ENCODE results near the gene SLC4A3. TPM values are rescaled to one million over a fixed set of nuclear protein-coding genes. Genes with fewer than 3 reads are reported as not detected.

SLC4A3 gene, protein sequence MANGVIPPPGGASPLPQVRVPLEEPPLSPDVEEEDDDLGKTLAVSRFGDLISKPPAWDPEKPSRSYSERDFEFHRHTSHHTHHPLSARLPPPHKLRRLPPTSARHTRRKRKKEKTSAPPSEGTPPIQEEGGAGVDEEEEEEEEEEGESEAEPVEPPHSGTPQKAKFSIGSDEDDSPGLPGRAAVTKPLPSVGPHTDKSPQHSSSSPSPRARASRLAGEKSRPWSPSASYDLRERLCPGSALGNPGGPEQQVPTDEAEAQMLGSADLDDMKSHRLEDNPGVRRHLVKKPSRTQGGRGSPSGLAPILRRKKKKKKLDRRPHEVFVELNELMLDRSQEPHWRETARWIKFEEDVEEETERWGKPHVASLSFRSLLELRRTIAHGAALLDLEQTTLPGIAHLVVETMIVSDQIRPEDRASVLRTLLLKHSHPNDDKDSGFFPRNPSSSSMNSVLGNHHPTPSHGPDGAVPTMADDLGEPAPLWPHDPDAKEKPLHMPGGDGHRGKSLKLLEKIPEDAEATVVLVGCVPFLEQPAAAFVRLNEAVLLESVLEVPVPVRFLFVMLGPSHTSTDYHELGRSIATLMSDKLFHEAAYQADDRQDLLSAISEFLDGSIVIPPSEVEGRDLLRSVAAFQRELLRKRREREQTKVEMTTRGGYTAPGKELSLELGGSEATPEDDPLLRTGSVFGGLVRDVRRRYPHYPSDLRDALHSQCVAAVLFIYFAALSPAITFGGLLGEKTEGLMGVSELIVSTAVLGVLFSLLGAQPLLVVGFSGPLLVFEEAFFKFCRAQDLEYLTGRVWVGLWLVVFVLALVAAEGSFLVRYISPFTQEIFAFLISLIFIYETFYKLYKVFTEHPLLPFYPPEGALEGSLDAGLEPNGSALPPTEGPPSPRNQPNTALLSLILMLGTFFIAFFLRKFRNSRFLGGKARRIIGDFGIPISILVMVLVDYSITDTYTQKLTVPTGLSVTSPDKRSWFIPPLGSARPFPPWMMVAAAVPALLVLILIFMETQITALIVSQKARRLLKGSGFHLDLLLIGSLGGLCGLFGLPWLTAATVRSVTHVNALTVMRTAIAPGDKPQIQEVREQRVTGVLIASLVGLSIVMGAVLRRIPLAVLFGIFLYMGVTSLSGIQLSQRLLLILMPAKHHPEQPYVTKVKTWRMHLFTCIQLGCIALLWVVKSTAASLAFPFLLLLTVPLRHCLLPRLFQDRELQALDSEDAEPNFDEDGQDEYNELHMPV
- polyA plus RNA-seq = 10 to 100 TPM in 1 of 3 donors, 1 to 10 TPM in 2; 2.7 to 10.7 (median 3.5) TPM

- 4 to 5% (median 5%) methylated on average over 15 to 89 of the region's 103 CpGs for whole genome bisulfite sequencing, 3 donors
- H3K27ac ChIP-seq (ENCODE audit: low read depth, low read length) = no peak within 1 kb of the TSS
Observed at GRCh38 chr2:219627103-219628100, at the start of gene SLC4A3. Gene SLC4A3 (plus strand): TSS chr2:219627630. CDS start chr2:219627993, 363 bp downstream.

- WGBS, 3 donors = 72 to 84% (median 72%) methylated on average over 8 of the region's 8 CpGs
- H3K27ac ChIP-seq (ENCODE audit: low read depth, low read length) = no peak overlapping the region
Observed at GRCh38 chr2:219578811-219579613, 48.4 kb upstream of the SLC4A3 start.

DNA sequence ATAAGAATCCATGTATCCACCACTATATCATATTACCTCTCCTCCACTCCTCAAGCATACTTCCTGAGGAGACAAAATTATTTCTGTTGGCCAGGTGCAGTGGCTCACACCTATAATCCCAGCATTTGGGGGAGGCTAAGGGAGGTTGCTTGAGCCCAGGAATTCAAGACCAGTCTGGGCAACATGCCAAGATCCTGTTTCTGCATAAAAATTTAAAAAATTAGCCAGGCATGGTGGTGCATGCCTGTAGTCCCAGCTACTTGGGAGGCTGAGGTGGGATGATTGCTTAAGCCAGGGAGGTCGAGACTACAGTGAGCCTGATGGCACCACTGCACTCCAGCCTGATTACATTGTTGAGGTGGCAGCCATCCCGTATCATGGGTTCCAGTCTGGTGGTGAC, 46.1 kb upstream of the SLC4A3 start:
- 70 to 86% (median 85%) methylated on average over 2 of the region's 2 CpGs for WGBS, 3 donors
- no peak overlapping the region for H3K27ac ChIP-seq (ENCODE audit: low read depth, low read length)

DNA sequence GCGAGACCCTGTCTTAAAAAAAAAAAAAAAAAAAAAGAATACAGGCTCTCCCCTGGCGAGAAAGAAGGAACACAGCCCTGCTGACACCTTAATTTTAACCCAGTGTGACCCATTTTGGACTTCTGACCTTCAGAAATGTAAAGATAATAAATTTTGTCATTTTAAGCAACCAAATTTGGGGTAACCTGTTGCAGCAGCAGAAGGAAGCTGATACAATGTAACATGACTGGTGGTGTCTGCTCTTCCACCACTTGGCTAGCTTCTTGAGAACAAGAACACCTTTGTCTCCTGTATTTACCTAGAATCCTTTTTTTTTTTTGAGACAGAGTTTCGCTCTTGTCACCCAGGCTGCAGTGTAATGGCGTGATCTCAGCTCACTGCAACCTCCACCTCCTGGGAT, 36.3 kb upstream of the SLC4A3 start:
- 68 to 92% (median 70%) methylated on average over 4 of the region's 4 CpGs for WGBS, 3 donors
- no peak overlapping the region for H3K27ac ChIP-seq (ENCODE audit: low read depth, low read length)

DNA sequence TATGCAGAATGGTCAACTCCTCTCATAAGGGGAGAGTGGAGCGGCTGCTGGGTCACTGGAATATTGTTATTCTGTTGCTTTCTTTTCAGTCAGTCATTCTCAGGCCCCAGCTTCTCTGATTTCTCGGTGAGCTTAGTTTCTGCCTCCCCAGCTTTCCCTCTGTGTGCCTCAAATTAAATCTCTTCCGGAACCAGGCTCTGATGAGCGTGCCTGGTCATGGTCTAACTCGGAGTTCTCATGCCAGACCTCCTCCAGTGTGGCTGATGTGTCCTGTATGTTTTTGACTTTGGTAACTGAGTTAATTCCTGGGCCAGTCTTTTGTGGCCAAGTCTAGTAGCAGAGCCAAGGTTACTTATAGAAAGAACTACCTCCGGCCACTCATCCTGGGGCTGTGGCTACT, 34.7 kb upstream of the SLC4A3 start:
- H3K27ac ChIP-seq (ENCODE audit: low read depth, low read length) = no peak overlapping the region

DNA sequence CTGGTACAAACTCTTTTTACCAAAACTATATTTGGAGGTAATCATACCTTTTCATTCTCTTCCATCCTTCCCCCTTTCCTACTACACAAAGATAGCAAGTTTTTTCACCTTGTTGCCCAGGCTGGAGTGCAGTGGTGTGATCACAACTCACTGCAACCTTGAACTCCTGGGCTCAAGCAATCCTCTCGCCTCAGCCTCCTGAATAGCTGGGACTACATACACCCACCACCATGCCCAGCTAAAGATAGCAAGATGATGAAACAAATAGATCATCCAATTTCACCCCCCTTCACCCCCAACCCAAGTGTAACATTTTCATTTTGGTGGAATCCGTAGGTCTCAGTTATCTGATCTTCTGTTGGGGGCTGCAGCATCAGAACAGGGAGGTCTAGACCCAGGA, 34.3 kb upstream of the SLC4A3 start:
- H3K27ac ChIP-seq (ENCODE audit: low read depth, low read length) = no peak overlapping the region
- 90 to 92% (median 90%) methylated on average over 2 of the region's 2 CpGs for WGBS, 3 donors

More for the DNA sequence above, 34.7 kb upstream of the SLC4A3 start:
- 79 to 86% (median 85%) methylated on average over 6 of the region's 6 CpGs for WGBS, 3 donors

DNA sequence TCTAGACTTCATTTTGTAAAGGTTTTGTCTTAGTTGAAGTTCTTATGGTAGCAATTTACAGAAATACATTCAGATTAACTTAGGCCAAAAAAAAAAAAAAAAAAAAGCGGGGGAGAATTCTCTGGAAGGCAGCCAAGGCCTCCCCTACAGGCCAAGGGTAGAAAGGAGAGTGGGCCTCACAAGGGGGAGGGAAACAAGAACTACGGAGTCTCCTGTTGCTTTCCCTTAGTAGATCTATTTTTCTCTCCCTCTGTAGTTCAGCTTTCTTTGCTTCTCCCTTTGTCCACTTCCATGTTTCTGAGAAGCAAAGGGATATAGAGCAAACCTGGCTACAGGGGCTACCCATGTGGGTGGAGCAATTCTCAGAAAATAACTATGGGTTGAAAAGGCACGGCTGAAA, 32.2 kb upstream of the SLC4A3 start:
- 15 to 56% (median 21%) methylated on average over 2 to 3 of the region's 3 CpGs for WGBS, 3 donors
- no peak overlapping the region for H3K27ac ChIP-seq (ENCODE audit: low read depth, low read length)

- WGBS, 3 donors = 5 to 14% (median 14%) methylated on average over 19 of the region's 19 CpGs
- H3K27ac ChIP-seq (ENCODE audit: low read depth, low read length) = no peak overlapping the region
Observed at GRCh38 chr2:219596954-219597551, 30.4 kb upstream of the SLC4A3 start.

DNA sequence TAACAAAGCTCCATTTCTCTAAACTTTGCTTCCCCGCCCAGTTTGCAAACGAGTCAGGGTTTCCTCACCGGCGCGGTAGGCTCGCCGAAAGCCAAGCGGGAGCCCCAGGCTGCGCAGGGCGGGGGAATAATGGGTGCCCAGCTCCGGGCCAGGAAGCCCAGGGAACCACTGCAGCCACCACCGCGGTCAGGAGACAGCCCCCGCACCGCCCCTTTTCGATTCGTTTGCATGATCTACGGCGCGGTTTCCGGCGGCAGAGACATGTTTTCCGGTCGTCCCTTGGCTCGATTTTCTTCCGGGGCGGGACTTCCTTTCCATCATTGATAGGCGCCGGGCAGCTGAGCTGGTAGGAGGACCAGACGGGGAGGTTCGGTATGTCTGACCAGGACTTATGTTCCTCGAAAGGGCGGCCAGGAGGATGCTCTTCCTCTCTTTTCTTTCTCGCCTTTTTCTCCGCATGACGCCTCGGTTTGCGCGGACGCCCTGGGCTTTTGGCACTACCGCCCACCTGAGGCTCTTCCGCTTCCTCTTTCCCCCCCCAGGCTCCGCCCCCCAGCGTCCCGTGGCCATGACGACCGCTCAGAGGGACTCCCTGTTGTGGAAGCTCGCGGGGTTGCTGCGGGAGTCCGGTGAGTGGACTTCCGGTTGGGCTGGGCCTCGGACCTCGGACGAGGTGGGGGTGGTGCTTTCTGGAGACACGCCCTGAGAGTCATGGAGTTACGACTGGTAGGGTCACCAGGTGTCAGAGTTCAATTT, 29.7 kb upstream of the SLC4A3 start, which contains the start of gene STK11IP:
Gene STK11IP (plus strand): TSS at position 306 of the 756 bp plus-strand sequence. CDS start 263 bp downstream, at position 569.
- H3K27ac ChIP-seq (ENCODE audit: low read depth, low read length) = no peak within 1 kb of the TSS

GRCh38 chr2:219598308-219599078, 28.9 kb upstream of the SLC4A3 start:
- 20 to 36% (median 30%) methylated on average over 9 of the region's 9 CpGs for WGBS, 3 donors

More for the DNA sequence above, 29.7 kb upstream of the SLC4A3 start, which contains the start of gene STK11IP:
- WGBS, 3 donors = 0% methylated on average over 56 to 57 of the region's 57 CpGs

DNA sequence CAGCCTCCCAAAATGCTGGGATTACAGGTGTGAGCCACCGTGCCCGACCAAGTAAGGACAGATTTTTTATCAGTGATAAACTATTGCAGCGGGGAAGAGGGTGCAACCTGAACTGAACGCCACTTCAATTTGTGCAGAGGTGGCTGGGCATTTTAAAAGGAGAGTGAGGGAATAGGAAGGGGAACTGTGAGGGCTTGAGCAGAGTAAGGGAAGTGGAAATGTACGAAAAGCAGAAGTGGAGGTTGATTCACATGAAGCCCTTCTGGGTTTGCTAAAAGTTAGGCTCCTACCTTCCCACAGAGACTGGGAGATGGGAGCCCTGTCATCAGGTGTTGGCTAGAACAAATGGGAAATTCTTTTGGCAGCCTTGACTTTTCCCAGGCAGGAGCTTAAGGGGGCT, 23.7 kb upstream of the SLC4A3 start:
- no peak overlapping the region for H3K27ac ChIP-seq (ENCODE audit: low read depth, low read length)
- 59 to 92% (median 69%) methylated on average over 5 of the region's 5 CpGs for WGBS, 3 donors

More at GRCh38 chr2:219598308-219599078, 28.9 kb upstream of the SLC4A3 start:
- H3K27ac ChIP-seq (ENCODE audit: low read depth, low read length) = no peak overlapping the region

DNA sequence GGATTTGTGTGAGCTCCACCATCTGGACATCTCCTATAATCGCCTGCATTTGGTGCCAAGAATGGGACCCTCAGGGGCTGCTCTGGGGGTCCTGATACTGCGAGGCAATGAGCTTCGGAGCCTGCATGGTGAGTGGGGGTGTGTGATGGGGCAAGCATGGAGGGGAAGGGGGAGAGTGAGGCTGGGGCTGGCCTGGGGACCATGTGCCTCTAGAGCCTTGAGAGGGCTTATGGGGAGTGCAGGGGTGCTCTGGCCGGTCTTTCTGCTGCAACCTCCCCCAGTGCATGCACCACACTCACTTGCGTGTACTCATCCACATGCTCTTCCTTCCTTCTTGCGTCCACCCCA, 21.8 kb upstream of the SLC4A3 start:
- H3K27ac ChIP-seq (ENCODE audit: low read depth, low read length) = no peak overlapping the region
- WGBS, 3 donors = 68 to 80% (median 79%) methylated on average over 5 to 6 of the region's 6 CpGs

DNA sequence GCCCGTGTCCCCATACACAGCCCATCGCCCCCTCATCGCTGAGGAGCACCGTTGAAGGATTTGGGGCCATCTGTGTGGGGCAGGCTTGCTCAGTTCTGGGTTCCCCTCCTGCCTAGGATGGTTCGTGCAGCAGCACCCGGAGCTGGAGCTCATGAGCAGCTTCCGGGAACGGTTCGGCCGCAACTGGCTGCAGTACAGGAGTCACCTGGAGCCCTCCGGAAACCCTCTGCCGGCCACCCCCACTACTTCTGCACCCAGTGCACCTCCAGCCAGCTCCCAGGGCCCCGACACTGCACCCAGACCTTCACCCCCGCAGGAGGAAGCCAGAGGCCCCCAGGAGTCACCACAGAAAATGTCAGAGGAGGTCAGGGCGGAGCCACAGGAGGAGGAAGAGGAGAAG, 19.5 kb upstream of the SLC4A3 start:
- 89 to 91% (median 91%) methylated on average over 15 of the region's 15 CpGs for WGBS, 3 donors
- H3K27ac ChIP-seq (ENCODE audit: low read depth, low read length) = no peak overlapping the region

DNA sequence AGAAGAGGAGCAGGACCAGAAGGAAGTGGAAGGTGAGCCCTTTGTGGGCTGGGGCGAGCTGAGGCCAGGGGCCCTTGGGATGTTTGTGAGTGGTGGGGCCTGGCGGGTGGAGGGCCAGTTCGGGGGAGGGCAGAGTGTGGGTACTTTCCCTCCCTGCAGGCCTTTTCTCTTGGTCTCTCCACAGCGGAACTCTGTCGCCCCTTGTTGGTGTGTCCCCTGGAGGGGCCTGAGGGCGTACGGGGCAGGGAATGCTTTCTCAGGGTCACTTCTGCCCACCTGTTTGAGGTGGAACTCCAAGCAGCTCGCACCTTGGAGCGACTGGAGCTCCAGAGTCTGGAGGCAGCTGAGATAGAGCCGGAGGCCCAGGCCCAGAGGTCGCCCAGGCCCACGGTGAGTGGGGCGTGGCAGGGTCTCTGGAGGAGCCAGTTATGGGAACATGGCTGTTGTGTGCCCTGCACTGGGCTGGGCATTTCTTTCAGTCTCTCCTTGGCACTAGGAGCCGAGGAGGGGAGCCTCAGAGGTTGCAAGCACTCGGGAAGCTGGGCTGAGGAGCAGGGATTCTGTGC, 18.9 kb upstream of the SLC4A3 start:
- 72 to 93% (median 88%) methylated on average over 13 to 15 of the region's 15 CpGs for WGBS, 3 donors
- H3K27ac ChIP-seq (ENCODE audit: low read depth, low read length) = no peak overlapping the region
